Iris pigment epithelial cell (primary cell): ENCODE data around the gene VPS37D.
A peak's percentile ranks its signal among the peaks of the same experiment; 100 is the strongest.
"Not testable (repeated sequence)": the region's sequence is repeated elsewhere in the genome, so short reads cannot be mapped to it uniquely, and the experiment has no call there.

Source experiments
- DNase-seq: peaks from one replicate; pipeline ENCODE4 v3.0.0-alpha.2; 2011; ENCODE audit warnings: low read depth

The VPS37D gene

GRCh38 chr7:73706126-73707044 is 38.8 kb downstream of the VPS37D start:
- DNase-seq: peak; percentile 44

GRCh38 chr7:73707045-73707631 is 39.5 kb downstream of the VPS37D start:
- DNase-seq: no peak

- DNase-seq: no peak
These were observed 41.4 kb downstream of the VPS37D start for GRCh38 chr7:73708961-73709549.

- DNase-seq: no peak
These were observed 45.1 kb downstream of the VPS37D start for GRCh38 chr7:73712773-73713172.

GRCh38 chr7:73713319-73713718 is 45.7 kb downstream of the VPS37D start:
- DNase-seq: not testable (repeated sequence)

GRCh38 chr7:73715648-73716317 is 48.2 kb downstream of the VPS37D start:
- DNase-seq: peak; percentile 97

- DNase-seq: no peak
These were observed 48.8 kb downstream of the VPS37D start for GRCh38 chr7:73716318-73716890.

GRCh38 chr7:73717025-73717807 is 49.6 kb downstream of the VPS37D start:
- peak; percentile 52 for DNase-seq

- DNase-seq: peak; percentile 97
These were observed 50.4 kb downstream of the VPS37D start for GRCh38 chr7:73717991-73718405.

GRCh38 chr7:73718438-73718881 is 50.8 kb downstream of the VPS37D start:
- DNase-seq: peak; percentile 20

- DNase-seq: peak; percentile 72
These were observed 51.5 kb downstream of the VPS37D start, which contains the start of gene STX1A for GRCh38 chr7:73718905-73719805. Gene STX1A, minus strand, starts transcription at chr7:73719669. Its CDS starts 38 bp downstream, at chr7:73719631.

GRCh38 chr7:73719806-73720169 is 52.2 kb downstream of the VPS37D start:
- no peak for DNase-seq

- DNase-seq: not testable (repeated sequence)
These were observed 52.8 kb downstream of the VPS37D start for GRCh38 chr7:73720443-73720842.

GRCh38 chr7:73721377-73721817 is 53.8 kb downstream of the VPS37D start:
- DNase-seq: no peak
